ENCODE measurements around the gene GBA2. TPM values are rescaled to one million over a fixed set of nuclear protein-coding genes. Genes with fewer than 3 reads are reported as not detected.
A peak's percentile ranks its signal among the peaks of the same experiment; 100 is the strongest.

Gene GBA2
- total and polyA plus RNA-seq, 5 donors from 2014 or later: 18.7 to 47.9 (median 23.0) TPM

DNA sequence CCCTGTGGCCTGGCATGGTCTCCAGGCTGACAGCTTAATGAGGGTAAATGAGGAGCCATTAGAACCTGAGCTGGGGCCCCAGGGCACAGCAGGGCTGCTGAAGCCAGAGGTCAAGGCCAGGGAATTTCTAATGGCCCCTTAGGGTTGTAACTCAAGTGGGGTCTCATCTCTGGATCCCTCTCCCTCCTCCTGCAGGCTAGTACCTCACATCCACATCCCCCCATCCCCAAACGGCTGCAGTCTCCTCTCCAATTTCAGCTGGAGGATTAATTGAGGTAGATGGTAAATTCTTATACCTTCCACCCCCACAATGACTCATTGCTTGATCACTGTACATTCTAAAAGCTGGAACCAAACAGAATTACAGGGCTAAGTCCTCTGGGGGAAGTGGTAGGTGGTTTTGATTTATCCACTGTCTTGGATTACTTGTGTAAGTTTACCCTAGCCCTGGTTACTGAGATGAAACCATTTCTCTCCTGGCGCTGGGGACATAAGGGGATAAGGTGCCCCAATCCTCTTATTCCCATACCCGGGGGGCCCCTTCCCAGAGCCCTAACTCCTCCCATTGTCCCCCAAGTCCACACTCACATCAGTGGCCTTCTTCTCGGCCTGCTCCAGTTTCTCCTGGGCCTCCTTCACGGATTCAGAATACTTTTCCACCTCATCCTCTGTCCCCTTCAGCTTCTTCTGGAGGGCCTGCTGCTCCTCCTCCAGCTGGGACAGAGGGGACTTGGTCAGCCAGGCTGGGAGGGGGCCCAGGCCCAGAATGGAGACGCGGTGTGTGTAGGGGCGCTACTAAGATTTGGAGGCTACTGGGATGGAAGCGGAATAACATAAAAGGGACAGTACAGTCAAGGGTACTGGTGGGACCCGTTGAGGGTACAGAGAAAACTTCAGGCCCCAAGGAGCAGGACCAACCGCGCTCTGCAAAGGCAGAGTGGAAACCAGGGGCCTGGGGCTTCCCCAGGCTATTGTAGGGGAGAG is 60.2 kb downstream of the GBA2 start:
- Histone ChIP-seq H3K27me3 (ENCODE audit: control insufficient read depth, insufficient read depth, low read length) (no peaks in the 10 kb centered on the region), H3K9me3 (ENCODE audit: control insufficient read depth in 2 of 2, low read length in 2 of 2) (no peaks in the 10 kb centered on the region), H3K27ac (ENCODE audit: insufficient read depth, low read length, poor library complexity, severe bottlenecking) (no peak overlapping the region), H3K4me3 (ENCODE audit: low read depth, low read length) (no peak overlapping the region), H3K4me1 (ENCODE audit: control insufficient read depth, insufficient read depth, low read length, poor library complexity, severe bottlenecking) (peaks cover 18% of the 10 kb centered on the region), H3K36me3 (ENCODE audit: control insufficient read depth, insufficient read depth, low read length) (no peaks in the 10 kb centered on the region)
- no peaks in the 10 kb centered on the region for H3K36me3 Mint-ChIP-seq
- ATAC-seq (ENCODE audit: low read depth in 2 of 2) (peak; percentile 37 to 65), DNase-seq (peak in 1 of 3 donors; percentile 36)
- H3K9me3 Mint-ChIP-seq: no peaks in the 10 kb centered on the region
- no peaks in the 10 kb centered on the region for H3K27me3 Mint-ChIP-seq
- H3K4me3 Mint-ChIP-seq: peak overlapping the region; percentile 50 to 91 (median 84)
- H3K4me1 Mint-ChIP-seq: peaks cover 2 to 26% (median 11%) of the 10 kb centered on the region in 4 donors
- peak overlapping the region in 2 of 3 donors; percentile 62 to 89 for H3K27ac Mint-ChIP-seq

DNA sequence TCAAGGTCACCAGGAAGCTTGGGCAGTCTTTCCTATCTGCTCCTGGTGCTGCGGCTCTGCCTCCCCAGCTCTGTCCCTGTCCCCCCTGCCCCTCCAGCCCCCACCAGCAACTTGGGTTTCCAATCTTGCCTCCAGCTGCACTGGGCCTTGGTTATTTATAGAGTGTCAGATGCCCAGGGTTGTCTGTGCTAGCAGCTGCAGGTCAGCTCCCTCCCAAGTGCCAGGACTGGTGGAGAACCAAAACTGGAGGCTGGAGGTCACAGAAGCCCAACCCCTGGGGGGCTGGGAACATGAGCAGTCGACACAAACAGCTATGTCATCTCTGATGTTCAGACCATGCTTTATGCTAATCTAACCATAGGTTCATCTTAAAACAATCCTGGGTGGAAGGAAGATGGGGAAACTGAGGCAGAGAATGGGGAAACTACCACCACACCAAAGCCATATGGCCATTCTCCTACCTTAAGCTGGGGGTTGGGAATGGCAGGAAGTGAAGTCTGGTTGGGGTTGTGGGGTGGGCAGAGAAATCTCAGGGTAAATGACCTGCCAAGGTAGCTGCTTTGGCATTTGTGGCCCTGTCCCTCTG is 61.0 kb downstream of the GBA2 start:
- peak overlapping the region in 3 of 4 donors; percentile 18 to 50 (median 35) for H3K4me3 Mint-ChIP-seq

DNA sequence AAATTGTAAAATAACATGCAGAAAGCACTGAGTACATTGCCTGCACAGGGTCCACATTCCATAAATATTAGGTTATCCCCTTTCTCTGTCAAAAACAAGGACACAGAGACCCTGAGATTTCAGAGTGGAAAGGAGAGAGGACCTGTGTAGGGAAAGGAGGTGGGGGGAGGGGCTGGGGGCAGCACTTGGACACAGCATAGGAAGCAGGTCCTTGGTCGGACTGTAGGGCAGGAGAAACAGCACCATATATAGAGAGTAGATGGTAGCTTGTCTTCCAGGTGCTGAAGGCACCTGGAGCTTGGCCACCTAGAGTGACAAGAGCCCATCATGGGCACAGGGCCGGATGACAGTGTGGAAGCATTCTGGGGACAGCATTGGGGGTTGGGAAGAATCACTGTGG is 61.7 kb downstream of the GBA2 start:
- Mint-ChIP-seq H3K27ac (peak overlapping the region; percentile 13 to 91 (median 49)), H3K4me1 (peaks cover 2 to 26% (median 11%) of the 10 kb centered on the region in 4 donors), H3K27me3 (no peaks in the 10 kb centered on the region), H3K9me3 (no peaks in the 10 kb centered on the region), H3K36me3 (no peaks in the 10 kb centered on the region), H3K4me3 (peak overlapping the region in 3 of 4 donors; percentile 50 to 71 (median 68))
- H3K4me1 ChIP-seq (ENCODE audit: control insufficient read depth, insufficient read depth, low read length, poor library complexity, severe bottlenecking): peaks cover 18% of the 10 kb centered on the region
- no peaks in the 10 kb centered on the region for H3K36me3 ChIP-seq (ENCODE audit: control insufficient read depth, insufficient read depth, low read length)
- no peaks in the 10 kb centered on the region for H3K27me3 ChIP-seq (ENCODE audit: control insufficient read depth, insufficient read depth, low read length)
- H3K4me3 ChIP-seq (ENCODE audit: low read depth, low read length): no peak overlapping the region
- ATAC-seq (ENCODE audit: low read depth in 2 of 2) (no peak), DNase-seq (no peak)
- H3K27ac ChIP-seq (ENCODE audit: insufficient read depth, low read length, poor library complexity, severe bottlenecking): no peak overlapping the region
- no peaks in the 10 kb centered on the region for H3K9me3 ChIP-seq (ENCODE audit: control insufficient read depth in 2 of 2, low read length in 2 of 2)

More for the DNA sequence above, 61.0 kb downstream of the GBA2 start:
- Histone ChIP-seq H3K36me3 (ENCODE audit: control insufficient read depth, insufficient read depth, low read length) (no peaks in the 10 kb centered on the region), H3K4me1 (ENCODE audit: control insufficient read depth, insufficient read depth, low read length, poor library complexity, severe bottlenecking) (peaks cover 18% of the 10 kb centered on the region), H3K4me3 (ENCODE audit: low read depth, low read length) (no peak overlapping the region), H3K27me3 (ENCODE audit: control insufficient read depth, insufficient read depth, low read length) (no peaks in the 10 kb centered on the region), H3K9me3 (ENCODE audit: control insufficient read depth in 2 of 2, low read length in 2 of 2) (no peaks in the 10 kb centered on the region), H3K27ac (ENCODE audit: insufficient read depth, low read length, poor library complexity, severe bottlenecking) (no peak overlapping the region)
- no peaks in the 10 kb centered on the region for H3K27me3 Mint-ChIP-seq
- DNase-seq (no peak), ATAC-seq (ENCODE audit: low read depth in 2 of 2) (no peak)
- H3K4me1 Mint-ChIP-seq: peaks cover 2 to 26% (median 11%) of the 10 kb centered on the region in 4 donors
- peak overlapping the region in 2 of 3 donors; percentile 34 to 62 for H3K27ac Mint-ChIP-seq
- no peaks in the 10 kb centered on the region for H3K9me3 Mint-ChIP-seq
- H3K36me3 Mint-ChIP-seq: no peaks in the 10 kb centered on the region

Other genes with a start within 250 kb of the GBA2 start
- gene TESK1, start 144.0 kb downstream of the GBA2 start, total RNA-seq: 24.5 TPM
- 1 to 10 TPM; 3.9 to 5.7 (median 4.5) TPM for gene TESK1, start 144.0 kb downstream of the GBA2 start, polyA plus RNA-seq
- 7.9 TPM for gene CD72, start 130.8 kb downstream of the GBA2 start, total RNA-seq
- 1 to 10 TPM; 1.0 to 4.0 (median 1.9) TPM for gene CD72, start 130.8 kb downstream of the GBA2 start, polyA plus RNA-seq
- gene SIT1, start 98.3 kb downstream of the GBA2 start, total RNA-seq: 76.9 TPM
- 100 to 1,000 TPM; 239 to 346 (median 308) TPM for gene SIT1, start 98.3 kb downstream of the GBA2 start, polyA plus RNA-seq
- 6,542 TPM for gene RMRP, start 91.2 kb downstream of the GBA2 start, total RNA-seq
- gene RMRP, start 91.2 kb downstream of the GBA2 start, polyA plus RNA-seq: not detected
- gene CCDC107, start 90.9 kb downstream of the GBA2 start, total RNA-seq: 31.2 TPM
- gene CCDC107, start 90.9 kb downstream of the GBA2 start, polyA plus RNA-seq: 10 to 100 TPM; 65.8 to 83.2 (median 71.7) TPM
- 0.84 TPM for gene ARHGEF39, start 84.0 kb downstream of the GBA2 start, total RNA-seq
- under 1 TPM; 0.36 to 0.66 (median 0.44) TPM for gene ARHGEF39, start 84.0 kb downstream of the GBA2 start, polyA plus RNA-seq
- not detected for gene CA9, start 75.3 kb downstream of the GBA2 start, total RNA-seq
- gene CA9, start 75.3 kb downstream of the GBA2 start, polyA plus RNA-seq: under 1 TPM in 1 of 4 donors, not detected in 3; 0.48 TPM
- 38.8 TPM for gene TPM2, start 59.3 kb downstream of the GBA2 start, total RNA-seq
- gene TPM2, start 59.3 kb downstream of the GBA2 start, polyA plus RNA-seq: not detected
- gene TLN1, start 17.0 kb downstream of the GBA2 start, total RNA-seq: 277 TPM
- 10 to 100 TPM; 33.7 to 36.2 (median 35.9) TPM for gene TLN1, start 17.0 kb downstream of the GBA2 start, polyA plus RNA-seq
- 14.6 TPM for gene CREB3, start 16.6 kb downstream of the GBA2 start, total RNA-seq
- 10 to 100 TPM; 33.4 to 36.4 (median 34.6) TPM for gene CREB3, start 16.6 kb downstream of the GBA2 start, polyA plus RNA-seq
- 22.8 TPM for gene RGP1, start 59 bp upstream of the GBA2 start, total RNA-seq
- gene RGP1, start 59 bp upstream of the GBA2 start, polyA plus RNA-seq: 10 to 100 TPM in 1 of 4 donors, 1 to 10 TPM in 3; 4.6 to 10.2 (median 7.0) TPM
- not detected for gene MSMP, start 5.0 kb upstream of the GBA2 start, total RNA-seq
- under 1 TPM in 1 of 4 donors, not detected in 3; 0.69 TPM for gene MSMP, start 5.0 kb upstream of the GBA2 start, polyA plus RNA-seq
- 7.7 TPM for gene NPR2, start 42.4 kb upstream of the GBA2 start, total RNA-seq
- 1 to 10 TPM in 2 of 4 donors, under 1 TPM in 1, not detected in 1; 0.46 to 1.9 (median 1.5) TPM for gene NPR2, start 42.4 kb upstream of the GBA2 start, polyA plus RNA-seq
- gene SPAG8, start 63.0 kb upstream of the GBA2 start, total RNA-seq: 0.99 TPM
- gene SPAG8, start 63.0 kb upstream of the GBA2 start, polyA plus RNA-seq: 1 to 10 TPM in 1 of 4 donors, under 1 TPM in 2, not detected in 1; 0.75 to 1.3 (median 0.85) TPM
- 21.7 TPM for gene HINT2, start 65.8 kb upstream of the GBA2 start, total RNA-seq
- gene HINT2, start 65.8 kb upstream of the GBA2 start, polyA plus RNA-seq: 100 to 1,000 TPM in 2 of 4 donors, 10 to 100 TPM in 2; 70.5 to 105 (median 90.6) TPM
- not detected for gene FAM221B, start 79.5 kb upstream of the GBA2 start, total RNA-seq
- under 1 TPM in 1 of 4 donors, not detected in 3; 0.03 TPM for gene FAM221B, start 79.5 kb upstream of the GBA2 start, polyA plus RNA-seq
- gene TMEM8B, start 80.0 kb upstream of the GBA2 start, total RNA-seq: 3.3 TPM
- 1 to 10 TPM in 3 of 4 donors, under 1 TPM in 1; 0.21 to 1.5 (median 1.3) TPM for gene TMEM8B, start 80.0 kb upstream of the GBA2 start, polyA plus RNA-seq
- gene OR13J1, start 121.2 kb upstream of the GBA2 start, total RNA-seq: not detected
- gene OR13J1, start 121.2 kb upstream of the GBA2 start, polyA plus RNA-seq: not detected
- gene HRCT1, start 157.0 kb upstream of the GBA2 start, total RNA-seq: not detected
- not detected for gene HRCT1, start 157.0 kb upstream of the GBA2 start, polyA plus RNA-seq
- not detected for gene SPAAR, start 160.3 kb upstream of the GBA2 start, total RNA-seq
- gene SPAAR, start 160.3 kb upstream of the GBA2 start, polyA plus RNA-seq: not detected
- not detected for gene OR2S2, start 208.9 kb upstream of the GBA2 start, total RNA-seq
- gene OR2S2, start 208.9 kb upstream of the GBA2 start, polyA plus RNA-seq: not detected

Data from CD4-positive, CD25-positive, alpha-beta regulatory T cell (primary cell).